OCI-LY7 (cell line): ENCODE measurements around the gene MEIOC.

Experiments
- EZH2phosphoT487 ChIP-seq: fragments of 200-600 bp; sonication (generic); IDR thresholded peaks from 2 replicates; pipeline ENCODE4 v1.6.1; 2018; ENCODE audit warnings: low read depth, borderline replicate concordance, mild to moderate bottlenecking, mixed run types, antibody characterized with exemption, low read length, moderate library complexity, mixed read lengths
- TF ChIP-seq, protein P1 (sequence below): fragments of 200-600 bp; sonication (generic); conservative IDR thresholded peaks from 2 replicates; pipeline ENCODE4 v1.5.1; 2014; ENCODE audit warnings: mild to moderate bottlenecking, antibody characterized with exemption, low read length, moderate library complexity, mixed read lengths

DNA sequence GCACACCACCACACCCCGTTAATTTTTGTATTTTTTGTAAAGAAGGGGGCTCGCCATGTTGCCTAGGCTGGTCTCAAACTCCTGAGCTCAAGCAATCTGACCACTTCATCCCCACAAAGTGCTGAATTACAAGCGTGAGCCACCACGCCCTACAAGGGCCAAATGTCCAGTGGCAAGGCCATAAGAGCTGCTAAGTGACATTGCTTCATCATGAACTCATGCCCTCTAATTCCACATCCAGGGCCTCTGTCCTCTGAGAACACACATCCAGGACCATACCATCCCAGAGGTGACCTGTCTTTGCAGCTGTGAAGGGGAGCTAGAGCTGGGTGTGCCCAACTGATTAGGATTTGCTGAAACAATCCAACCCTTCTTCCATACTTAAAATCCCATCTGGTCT lies 25.6 kb upstream of the MEIOC start:
- TF ChIP-seq, protein P1, sequence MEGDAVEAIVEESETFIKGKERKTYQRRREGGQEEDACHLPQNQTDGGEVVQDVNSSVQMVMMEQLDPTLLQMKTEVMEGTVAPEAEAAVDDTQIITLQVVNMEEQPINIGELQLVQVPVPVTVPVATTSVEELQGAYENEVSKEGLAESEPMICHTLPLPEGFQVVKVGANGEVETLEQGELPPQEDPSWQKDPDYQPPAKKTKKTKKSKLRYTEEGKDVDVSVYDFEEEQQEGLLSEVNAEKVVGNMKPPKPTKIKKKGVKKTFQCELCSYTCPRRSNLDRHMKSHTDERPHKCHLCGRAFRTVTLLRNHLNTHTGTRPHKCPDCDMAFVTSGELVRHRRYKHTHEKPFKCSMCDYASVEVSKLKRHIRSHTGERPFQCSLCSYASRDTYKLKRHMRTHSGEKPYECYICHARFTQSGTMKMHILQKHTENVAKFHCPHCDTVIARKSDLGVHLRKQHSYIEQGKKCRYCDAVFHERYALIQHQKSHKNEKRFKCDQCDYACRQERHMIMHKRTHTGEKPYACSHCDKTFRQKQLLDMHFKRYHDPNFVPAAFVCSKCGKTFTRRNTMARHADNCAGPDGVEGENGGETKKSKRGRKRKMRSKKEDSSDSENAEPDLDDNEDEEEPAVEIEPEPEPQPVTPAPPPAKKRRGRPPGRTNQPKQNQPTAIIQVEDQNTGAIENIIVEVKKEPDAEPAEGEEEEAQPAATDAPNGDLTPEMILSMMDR: no peak
- no peak for TF ChIP-seq EZH2phosphoT487
